Measurements from ENCODE around the gene CDH13.

Gene CDH13

GRCh38 chr16:82773018-82773417 lies 146.2 kb downstream of the CDH13 start:
- no peak overlapping the region for H3K27ac ChIP-seq (ENCODE audit: low read length)
- H4K20me1 ChIP-seq (ENCODE audit: insufficient read depth, low read length) = no peaks in the 10 kb centered on the region

GRCh38 chr16:82776470-82777146 lies 149.8 kb downstream of the CDH13 start:
- Histone ChIP-seq H3K36me3 (replicated peaks; ENCODE audit: insufficient read depth, low read length) (no peaks in the 10 kb centered on the region), H3K9me2 (replicated peaks; ENCODE audit: insufficient read depth, low read length) (no peaks in the 10 kb centered on the region), H3K9ac (ENCODE audit: low read length) (no peak overlapping the region), H3K27me3 (replicated peaks; ENCODE audit: insufficient read depth, low read length) (no peaks in the 10 kb centered on the region), H3K79me2 (ENCODE audit: low read length) (no peaks in the 10 kb centered on the region), H4K20me1 (ENCODE audit: insufficient read depth, low read length) (no peaks in the 10 kb centered on the region), H2AFZ (ENCODE audit: low read length) (no peak overlapping the region), H3K27ac (ENCODE audit: low read length) (no peak overlapping the region), H3K4me2 (ENCODE audit: low read depth, low read length) (no peak overlapping the region), H3K4me3 (ENCODE audit: low read length) (no peak overlapping the region), H3K9me3 (replicated peaks; ENCODE audit: insufficient read depth, low read length) (no peaks in the 10 kb centered on the region), H3F3A (ENCODE audit: insufficient read depth, low read length) (no peaks in the 10 kb centered on the region), H3K4me1 (ENCODE audit: low read length) (no peaks in the 10 kb centered on the region)
- no peak for TF ChIP-seq EZH2 (optimal IDR thresholded peaks at IDR 0.05; ENCODE audit: low read depth, low read length)
- no peak for TF ChIP-seq EZH2phosphoT487 (IDR thresholded peaks at IDR 0.05; ENCODE audit: low read length)
- TF ChIP-seq, protein P1, sequence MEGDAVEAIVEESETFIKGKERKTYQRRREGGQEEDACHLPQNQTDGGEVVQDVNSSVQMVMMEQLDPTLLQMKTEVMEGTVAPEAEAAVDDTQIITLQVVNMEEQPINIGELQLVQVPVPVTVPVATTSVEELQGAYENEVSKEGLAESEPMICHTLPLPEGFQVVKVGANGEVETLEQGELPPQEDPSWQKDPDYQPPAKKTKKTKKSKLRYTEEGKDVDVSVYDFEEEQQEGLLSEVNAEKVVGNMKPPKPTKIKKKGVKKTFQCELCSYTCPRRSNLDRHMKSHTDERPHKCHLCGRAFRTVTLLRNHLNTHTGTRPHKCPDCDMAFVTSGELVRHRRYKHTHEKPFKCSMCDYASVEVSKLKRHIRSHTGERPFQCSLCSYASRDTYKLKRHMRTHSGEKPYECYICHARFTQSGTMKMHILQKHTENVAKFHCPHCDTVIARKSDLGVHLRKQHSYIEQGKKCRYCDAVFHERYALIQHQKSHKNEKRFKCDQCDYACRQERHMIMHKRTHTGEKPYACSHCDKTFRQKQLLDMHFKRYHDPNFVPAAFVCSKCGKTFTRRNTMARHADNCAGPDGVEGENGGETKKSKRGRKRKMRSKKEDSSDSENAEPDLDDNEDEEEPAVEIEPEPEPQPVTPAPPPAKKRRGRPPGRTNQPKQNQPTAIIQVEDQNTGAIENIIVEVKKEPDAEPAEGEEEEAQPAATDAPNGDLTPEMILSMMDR (IDR thresholded peaks at IDR 0.05; ENCODE audit: low read length) = no peak
- DNase-seq = no peak

More at GRCh38 chr16:82773018-82773417, 146.2 kb downstream of the CDH13 start:
- H3K9ac ChIP-seq (ENCODE audit: low read length) = no peak overlapping the region
- no peaks in the 10 kb centered on the region for H3K9me2 ChIP-seq (replicated peaks; ENCODE audit: insufficient read depth, low read length)
- no peaks in the 10 kb centered on the region for H3F3A ChIP-seq (ENCODE audit: insufficient read depth, low read length)
- TF ChIP-seq EZH2 (optimal IDR thresholded peaks at IDR 0.05; ENCODE audit: low read depth, low read length) (no peak), EZH2phosphoT487 (IDR thresholded peaks at IDR 0.05; ENCODE audit: low read length) (no peak)
- TF ChIP-seq, protein P1 (IDR thresholded peaks at IDR 0.05; ENCODE audit: low read length) = no peak
- no peak overlapping the region for H2AFZ ChIP-seq (ENCODE audit: low read length)
- no peaks in the 10 kb centered on the region for H3K27me3 ChIP-seq (replicated peaks; ENCODE audit: insufficient read depth, low read length)
- H3K4me2 ChIP-seq (ENCODE audit: low read depth, low read length) = no peak overlapping the region
- H3K4me1 ChIP-seq (ENCODE audit: low read length) = no peaks in the 10 kb centered on the region
- H3K4me3 ChIP-seq (ENCODE audit: low read length) = no peak overlapping the region
- no peaks in the 10 kb centered on the region for H3K9me3 ChIP-seq (replicated peaks; ENCODE audit: insufficient read depth, low read length)
- no peaks in the 10 kb centered on the region for H3K36me3 ChIP-seq (replicated peaks; ENCODE audit: insufficient read depth, low read length)
- H3K79me2 ChIP-seq (ENCODE audit: low read length) = no peaks in the 10 kb centered on the region
- DNase-seq = no peak

DNA sequence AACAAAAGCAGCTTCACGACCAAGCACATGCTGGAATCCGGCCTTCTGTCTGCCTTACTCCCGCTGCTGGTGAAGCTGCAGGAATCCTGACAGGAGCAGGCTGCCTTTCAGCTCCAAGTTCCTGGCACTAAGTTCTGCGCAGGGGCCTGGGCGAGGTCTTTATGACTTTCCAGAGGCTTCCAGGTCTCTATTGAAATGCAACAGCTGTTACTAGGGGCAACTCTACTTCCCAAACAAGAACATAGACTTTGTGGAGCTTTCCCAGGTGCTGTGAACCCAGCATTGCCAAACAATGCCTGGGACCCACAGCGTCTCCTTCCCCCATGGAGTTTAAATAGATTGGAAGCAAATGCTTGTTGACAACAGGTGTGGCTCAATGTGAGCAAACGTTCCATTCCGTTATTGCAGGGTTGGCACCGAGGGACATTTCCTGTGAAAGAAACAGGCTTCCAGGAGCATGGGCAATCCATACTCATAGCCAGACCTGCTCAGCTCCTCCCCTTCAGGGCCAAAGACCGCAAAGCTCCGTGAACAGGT lies 156.0 kb downstream of the CDH13 start:
- H3K4me3 ChIP-seq (ENCODE audit: low read length) = no peak overlapping the region
- H2AFZ ChIP-seq (ENCODE audit: low read length) = no peak overlapping the region
- no peaks in the 10 kb centered on the region for H3K27me3 ChIP-seq (replicated peaks; ENCODE audit: insufficient read depth, low read length)
- no peaks in the 10 kb centered on the region for H4K20me1 ChIP-seq (ENCODE audit: insufficient read depth, low read length)
- no peak overlapping the region for H3K27ac ChIP-seq (ENCODE audit: low read length)
- H3F3A ChIP-seq (ENCODE audit: insufficient read depth, low read length) = no peaks in the 10 kb centered on the region
- no peaks in the 10 kb centered on the region for H3K36me3 ChIP-seq (replicated peaks; ENCODE audit: insufficient read depth, low read length)
- no peaks in the 10 kb centered on the region for H3K9me2 ChIP-seq (replicated peaks; ENCODE audit: insufficient read depth, low read length)
- no peaks in the 10 kb centered on the region for H3K9me3 ChIP-seq (replicated peaks; ENCODE audit: insufficient read depth, low read length)
- H3K4me1 ChIP-seq (ENCODE audit: low read length) = no peaks in the 10 kb centered on the region
- TF ChIP-seq, protein P1 (IDR thresholded peaks at IDR 0.05; ENCODE audit: low read length) = no peak
- TF ChIP-seq EZH2 (optimal IDR thresholded peaks at IDR 0.05; ENCODE audit: low read depth, low read length) (no peak), EZH2phosphoT487 (IDR thresholded peaks at IDR 0.05; ENCODE audit: low read length) (no peak)
- DNase-seq = no peak
- no peak overlapping the region for H3K4me2 ChIP-seq (ENCODE audit: low read depth, low read length)
- no peaks in the 10 kb centered on the region for H3K79me2 ChIP-seq (ENCODE audit: low read length)
- no peak overlapping the region for H3K9ac ChIP-seq (ENCODE audit: low read length)
